Fibroblast of skin of left quadriceps (primary cell): ENCODE data around the gene DYNC1I2.
"Not testable (repeated sequence)": the region's sequence is repeated elsewhere in the genome, so short reads cannot be mapped to it uniquely, and the experiment has no call there.

Experiments used
- DNase-seq, 2 experiments: peaks; one replicate each; pipeline ENCODE4 v3.0.0-alpha.2; 2013; ENCODE audit warnings: low read depth in 2 of 2

Gene DYNC1I2

DNA sequence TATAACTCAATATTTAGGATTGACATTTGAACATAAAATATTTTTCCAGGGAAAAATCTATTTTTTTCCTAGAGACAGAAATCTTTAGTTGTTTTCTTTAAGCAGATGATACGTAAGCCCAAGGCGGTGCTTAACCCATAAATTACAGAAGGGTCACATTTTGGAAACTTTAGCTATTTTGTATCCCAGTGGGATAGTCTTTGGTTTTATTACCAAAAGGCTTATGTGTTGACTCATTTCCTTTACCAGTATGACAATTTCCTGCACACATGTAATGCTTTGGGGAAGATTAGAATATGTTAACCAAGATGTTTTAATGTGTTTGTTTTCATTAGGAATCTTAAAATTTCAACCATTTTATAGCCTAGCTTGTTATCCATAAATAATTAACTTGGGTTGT, 24.8 kb downstream of the DYNC1I2 start:
- DNase-seq: peak; percentile 87 to 88

DNA sequence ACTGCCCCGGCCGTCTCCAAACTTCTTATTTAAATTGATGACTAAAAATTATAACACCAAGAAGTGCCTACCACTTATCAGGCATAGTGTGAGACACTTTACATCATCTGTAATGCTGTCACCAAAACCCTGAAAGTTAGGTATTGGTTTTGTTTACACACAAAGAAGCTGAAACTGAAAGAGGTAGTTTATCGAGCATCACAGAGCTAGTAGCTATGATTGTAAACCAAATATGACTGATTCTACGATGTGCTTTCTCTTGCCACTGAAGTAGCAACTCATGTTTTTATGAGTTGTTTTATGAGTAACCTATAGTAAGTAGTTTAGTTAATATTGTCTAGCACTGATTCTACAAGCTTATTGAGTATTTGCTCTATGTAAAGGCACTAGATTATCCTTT, 31.5 kb downstream of the DYNC1I2 start:
- no peak for DNase-seq

DNA sequence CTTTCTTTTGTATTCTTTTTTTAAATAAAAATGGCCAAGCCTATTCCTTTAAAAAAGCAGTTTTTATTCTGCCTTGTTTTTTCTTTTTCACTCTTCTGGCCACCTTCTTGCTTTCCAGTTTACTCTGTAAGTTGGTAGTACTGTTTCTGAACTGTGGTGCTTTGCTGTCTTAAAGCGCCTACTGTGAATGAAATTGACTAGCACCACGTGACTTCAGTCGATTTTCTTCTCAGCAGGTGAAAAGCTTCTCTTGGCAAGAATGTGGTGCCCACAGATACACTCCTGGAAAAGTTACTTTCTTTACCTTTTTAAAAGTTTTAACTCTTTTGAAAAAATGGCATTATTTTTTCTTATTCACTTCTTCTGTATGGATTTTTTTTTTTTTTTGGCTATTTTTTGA, 32.4 kb downstream of the DYNC1I2 start:
- no peak for DNase-seq

DNA sequence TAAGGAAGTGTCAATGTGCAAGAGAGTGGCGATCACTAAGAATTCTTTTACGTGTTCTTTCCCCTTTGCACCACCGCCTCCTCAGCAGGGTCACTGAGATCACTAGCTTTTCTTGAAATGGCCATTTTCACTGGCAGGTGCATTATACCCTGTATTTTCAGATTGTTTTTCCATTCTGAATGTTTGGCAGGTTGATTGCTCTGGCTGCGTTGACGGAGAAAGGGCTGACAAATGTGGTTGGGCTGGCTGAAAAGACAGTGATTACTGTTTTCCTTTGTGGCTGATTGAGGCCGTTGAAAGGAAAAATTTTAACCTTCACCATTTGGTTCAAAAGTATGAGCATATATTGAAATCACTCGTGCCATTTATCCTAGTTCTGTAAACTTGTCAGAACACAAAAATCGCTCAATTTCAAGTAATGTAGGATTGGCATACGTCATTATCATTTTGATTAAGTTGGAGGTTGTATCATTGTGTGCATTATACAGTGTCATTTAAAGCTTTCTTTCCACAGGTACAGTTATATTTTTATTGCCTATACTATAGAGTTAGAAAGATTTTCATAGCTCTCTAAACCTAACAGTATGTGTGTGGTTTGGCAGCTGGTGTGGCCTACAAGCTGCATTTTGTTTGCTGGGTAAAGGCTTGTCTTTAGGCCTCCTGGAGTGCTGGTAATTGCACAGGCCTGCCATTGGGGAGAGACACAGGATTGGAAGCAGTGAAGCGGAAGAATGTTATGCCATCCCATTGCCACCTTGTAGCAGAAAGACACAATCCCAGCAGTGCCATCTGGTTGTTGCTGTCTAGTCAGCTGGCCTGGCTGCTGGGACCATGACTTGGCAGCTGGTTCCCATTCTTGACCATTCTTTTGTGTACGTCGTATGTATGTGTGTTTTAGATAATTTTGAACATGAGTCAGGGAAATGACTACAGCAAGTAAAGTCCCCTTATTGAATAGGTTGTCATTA, 36.7 kb downstream of the DYNC1I2 start:
- no peak for DNase-seq

DNA sequence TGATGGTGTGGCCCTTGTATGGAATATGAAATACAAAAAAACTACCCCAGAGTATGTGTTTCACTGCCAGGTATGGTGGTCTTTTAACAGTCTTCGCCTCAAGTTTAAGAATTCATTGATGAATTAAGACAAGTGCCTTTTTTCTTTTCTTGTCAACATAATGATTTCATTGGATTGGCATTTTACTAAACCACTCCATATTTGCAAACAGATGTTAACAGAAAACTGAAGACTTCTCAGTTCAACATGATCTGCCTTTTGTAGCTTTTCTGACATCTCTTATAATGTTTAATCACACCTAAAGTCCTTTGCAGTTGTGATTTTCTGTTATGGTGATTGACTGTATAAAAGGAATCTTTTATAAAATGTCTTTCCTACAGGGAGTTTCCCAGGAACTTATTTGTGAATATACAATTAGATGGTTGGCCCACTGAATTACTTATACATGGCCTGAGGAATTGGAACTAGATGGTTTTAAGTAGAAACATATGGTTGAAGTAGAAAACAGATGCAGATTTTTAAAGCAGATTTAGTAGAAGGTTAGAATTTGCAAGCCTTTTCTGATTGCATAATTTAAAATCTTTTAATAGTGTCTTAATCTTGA, 39.7 kb downstream of the DYNC1I2 start:
- DNase-seq: peak; percentile 53 to 56

DNA sequence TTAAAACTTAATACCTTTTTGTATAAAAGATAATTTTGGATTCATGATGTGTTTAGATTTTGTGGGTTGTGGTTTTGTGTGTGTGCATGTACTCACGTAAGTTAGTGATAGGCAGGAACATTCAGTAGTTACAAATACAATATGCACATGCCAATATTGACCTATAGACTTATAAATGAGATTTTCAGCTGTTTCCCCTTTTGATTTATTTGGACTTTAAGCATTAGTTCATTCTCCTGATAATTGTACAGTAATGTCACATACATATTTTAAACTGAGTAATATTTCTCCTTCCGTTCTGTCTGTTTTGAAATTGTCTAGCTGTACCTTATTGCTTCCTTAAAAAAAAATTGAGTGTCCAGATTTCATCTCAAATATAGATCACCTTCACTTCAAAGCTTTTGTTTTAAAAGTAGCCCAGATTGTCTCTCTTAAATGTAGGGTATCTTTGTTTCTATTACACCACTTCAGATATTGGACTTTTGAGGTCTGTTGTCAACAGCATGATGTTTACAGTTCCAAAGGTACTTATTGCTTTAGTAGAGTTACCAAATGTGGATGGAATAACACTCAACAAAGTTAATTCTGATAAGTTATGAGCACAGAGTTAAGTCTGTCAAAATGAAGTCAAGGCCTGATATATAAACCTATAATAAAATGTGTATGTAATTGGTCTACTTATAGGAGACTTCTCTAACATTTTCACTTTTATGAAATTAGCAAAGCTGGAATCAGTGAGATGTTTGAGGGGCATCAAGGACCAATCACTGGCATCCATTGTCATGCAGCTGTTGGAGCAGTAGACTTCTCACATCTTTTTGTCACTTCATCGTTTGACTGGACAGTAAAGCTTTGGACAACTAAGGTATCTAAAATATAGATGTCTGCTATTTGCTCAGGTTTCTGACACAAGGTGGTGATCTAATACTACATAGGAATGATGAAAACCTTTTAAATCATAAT, 42.0 kb downstream of the DYNC1I2 start:
- DNase-seq: no peak

DNA sequence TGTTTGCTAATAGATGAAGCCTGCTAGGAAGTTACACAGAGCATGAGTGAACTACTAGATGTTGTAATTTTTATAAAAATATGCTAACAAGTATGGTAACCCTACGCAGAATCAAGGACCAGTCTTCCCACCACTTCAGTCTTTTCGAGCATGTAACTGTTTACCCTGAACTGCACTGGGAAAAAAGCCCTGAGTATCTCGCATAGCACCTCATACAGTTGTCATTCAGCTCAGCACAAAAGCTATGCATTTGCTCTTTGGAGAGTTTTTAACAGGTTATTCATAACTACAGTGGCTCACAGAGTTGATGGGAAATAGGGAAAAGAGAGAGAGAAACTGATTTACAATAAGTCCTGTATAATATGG, 42.7 kb downstream of the DYNC1I2 start:
- no peak for DNase-seq

DNA sequence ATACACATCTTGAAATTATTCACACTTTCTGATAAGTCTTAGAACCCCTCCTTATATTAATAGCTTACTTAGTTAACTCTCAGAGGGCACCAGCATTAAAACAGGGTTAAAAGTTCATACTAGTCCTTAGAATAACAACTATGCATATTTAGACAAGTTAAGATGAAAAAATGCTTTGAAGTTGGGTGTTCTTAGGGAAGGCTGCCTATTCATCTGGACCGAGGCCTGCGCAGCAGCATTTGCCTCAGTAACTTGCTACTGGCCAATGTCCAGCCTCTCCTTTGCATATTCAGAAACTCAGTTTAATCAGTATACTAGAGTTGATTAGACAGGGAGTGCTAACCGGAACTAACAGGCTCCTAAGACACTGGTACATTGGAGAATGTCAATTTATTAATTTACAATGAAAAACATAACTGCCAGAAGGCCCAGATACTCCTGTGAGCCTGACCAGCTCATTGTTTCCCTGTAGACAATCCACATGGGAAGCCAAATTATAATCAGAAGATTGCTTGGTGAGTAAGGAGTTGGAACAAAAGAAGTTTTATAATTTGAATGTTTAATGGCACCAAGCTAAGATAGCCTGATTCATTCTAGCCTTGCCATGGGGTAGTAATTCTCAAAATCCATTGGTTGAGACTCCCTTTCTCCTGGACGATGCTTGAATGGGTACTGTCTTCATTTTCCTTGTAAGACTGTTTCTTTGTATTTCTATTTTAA, 48.9 kb downstream of the DYNC1I2 start:
- DNase-seq: no peak

DNA sequence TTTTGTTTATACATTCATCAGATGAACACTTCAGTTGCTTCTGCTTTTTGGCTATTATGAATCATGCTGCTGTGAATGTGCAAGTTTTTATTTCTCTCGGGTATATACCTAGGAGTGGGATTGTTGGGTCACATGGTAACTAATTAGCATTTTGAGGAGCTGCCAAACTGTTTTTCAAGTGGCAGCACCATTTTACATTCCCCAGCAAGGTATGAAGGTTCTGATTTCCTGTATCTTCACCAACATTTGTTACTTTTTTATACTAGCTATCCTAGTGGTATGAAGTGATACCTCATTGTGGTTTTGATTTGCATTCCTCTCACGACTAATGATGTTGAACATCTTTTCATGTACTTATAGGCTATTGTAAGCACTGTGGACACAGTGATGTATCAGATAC, 53.9 kb downstream of the DYNC1I2 start:
- peak in 1 of 2 experiments; percentile 13 for DNase-seq

DNA sequence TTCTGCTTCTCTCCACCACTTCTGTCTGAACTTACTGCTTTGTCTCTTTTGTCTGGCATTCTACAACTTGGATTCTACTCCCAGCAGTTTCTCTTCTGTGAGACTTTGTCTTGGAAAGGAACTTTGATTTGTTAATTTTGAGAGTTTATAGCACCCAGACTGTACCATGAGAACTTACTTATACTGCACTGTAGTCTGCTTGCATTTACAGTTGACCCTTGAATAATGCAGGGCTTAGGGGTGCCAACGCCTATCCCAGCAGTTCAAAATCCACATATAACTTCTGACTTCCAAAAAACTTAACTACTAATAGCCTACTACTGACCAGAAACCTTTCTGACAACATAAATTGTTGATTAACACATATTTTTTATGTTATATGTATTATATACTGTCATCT, 55.5 kb downstream of the DYNC1I2 start:
- DNase-seq: no peak

DNA sequence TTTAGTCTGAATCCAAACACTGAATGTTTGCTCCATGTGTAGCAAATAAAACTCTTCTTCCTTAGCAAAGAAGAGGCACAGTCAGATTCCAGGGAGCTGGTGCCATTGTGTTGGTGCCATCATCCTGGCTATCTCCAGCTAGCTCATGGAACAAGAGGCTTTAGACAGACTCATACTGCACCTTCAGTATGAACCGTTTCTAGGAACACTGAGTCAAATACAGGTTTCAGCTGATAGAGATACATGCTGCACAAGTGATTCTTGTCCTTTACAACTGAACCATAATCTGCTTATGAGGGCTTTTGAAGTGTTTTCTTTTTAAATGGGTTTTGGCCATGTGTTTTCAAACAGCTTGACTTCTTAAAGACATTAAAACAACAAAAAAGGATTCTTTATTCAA, 57.9 kb downstream of the DYNC1I2 start:
- DNase-seq: no peak

DNA sequence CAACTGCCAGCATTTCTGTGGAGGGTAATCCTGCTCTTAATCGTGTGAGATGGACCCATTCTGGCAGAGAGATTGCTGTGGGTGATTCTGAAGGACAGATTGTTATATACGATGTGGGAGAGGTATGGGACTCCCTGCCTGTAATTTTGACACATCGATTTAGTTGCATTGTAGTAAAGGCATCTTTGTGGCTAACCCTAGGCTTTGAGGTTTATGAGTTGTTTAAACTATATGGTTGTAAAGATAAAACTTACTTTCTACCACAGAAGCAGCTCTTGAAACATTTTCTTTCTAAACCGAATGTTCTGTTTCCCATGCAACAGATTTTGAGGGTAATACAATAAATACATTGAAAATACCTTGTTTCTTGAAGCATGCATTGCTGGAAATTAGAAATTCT, 58.5 kb downstream of the DYNC1I2 start:
- no peak for DNase-seq

DNA sequence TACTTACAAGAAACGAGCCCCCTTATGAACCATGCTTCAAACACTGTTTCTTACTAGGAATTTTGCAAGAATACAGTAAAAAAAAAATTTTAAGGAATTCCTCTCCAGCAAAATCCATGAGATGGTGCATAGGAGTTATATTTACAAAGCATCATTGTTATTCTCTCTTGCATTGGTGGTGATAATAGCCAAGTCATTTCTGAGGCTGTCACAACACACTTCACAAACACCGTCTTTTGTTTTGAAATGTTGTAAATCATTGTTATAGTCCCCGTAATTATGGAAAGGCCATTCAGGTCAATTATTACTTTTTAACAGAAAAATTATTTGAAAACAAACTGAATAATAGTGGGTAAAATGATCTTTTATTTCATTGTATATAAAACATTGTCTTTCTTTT, 60.1 kb downstream of the DYNC1I2 start:
- DNase-seq: no peak

DNA sequence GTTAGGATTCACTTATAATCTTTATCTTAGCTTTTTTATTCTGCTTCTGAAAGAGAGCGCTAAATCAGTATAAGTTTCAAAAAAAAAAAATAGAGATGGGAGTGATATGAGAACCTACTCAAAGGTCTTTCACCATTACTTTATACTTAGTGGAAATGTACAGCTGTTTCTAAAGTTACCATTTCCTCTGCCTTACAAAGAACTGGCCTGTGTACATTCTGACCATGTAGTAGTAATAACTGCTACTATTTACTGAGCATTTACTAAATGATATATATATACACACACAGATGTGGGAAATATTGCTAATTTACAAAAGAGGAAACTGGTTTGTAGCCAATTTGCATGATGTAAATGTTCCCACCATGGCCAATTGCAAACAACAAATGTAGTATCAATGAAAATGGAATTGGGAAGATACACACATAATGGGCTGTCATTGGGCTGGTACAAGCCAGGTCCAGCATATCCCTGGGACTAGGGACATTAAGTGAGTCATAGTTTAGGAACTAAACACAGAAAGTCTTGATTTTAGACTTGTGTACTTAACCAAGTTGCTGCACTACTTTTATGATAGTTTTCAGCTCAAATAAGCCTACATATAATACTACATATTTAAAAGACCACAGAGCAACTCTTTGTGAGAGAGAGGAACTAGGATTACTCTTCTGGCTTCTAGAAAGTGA, 67.1 kb downstream of the DYNC1I2 start:
- no peak for DNase-seq

DNA sequence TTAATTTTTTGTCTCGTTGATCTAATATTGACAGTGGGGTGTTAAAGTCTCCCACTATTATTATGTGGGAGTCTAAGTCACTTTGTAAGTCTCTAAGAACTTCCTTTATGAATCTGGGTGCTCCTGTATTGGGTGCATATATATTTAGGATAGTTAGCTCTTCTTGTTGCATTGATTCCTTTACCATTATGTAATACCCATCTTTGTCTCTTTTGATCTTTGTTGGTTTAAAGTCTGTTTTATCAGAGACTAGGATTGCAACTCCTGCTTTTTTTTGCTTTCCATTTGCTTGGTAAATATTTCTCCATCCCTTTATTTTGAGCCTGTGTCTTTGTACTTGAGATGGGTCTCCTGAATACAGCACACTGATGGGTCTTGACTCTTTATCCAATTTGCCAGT, 71.5 kb downstream of the DYNC1I2 start:
- DNase-seq: not testable (repeated sequence)

DNA sequence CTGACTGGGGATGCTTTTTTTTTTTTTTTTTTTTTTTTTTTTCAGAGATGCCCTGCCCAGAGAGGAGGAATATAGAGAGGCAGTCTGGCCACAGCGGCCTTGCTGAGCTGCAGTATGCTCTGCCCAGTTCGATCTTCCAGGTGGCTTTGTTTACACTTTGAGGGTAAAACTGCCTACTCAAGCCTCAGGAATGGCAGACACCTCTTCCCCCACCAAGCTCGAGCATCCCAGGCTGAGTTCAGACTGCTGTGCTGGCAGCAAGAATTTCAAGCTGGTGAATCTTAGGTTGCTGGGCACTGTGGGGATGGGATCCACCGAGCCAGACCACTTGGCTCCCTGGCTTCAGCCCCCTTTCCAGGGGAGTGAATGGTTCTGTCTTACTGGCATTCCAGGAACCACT, 73.9 kb downstream of the DYNC1I2 start:
- DNase-seq: not testable (repeated sequence)

DNA sequence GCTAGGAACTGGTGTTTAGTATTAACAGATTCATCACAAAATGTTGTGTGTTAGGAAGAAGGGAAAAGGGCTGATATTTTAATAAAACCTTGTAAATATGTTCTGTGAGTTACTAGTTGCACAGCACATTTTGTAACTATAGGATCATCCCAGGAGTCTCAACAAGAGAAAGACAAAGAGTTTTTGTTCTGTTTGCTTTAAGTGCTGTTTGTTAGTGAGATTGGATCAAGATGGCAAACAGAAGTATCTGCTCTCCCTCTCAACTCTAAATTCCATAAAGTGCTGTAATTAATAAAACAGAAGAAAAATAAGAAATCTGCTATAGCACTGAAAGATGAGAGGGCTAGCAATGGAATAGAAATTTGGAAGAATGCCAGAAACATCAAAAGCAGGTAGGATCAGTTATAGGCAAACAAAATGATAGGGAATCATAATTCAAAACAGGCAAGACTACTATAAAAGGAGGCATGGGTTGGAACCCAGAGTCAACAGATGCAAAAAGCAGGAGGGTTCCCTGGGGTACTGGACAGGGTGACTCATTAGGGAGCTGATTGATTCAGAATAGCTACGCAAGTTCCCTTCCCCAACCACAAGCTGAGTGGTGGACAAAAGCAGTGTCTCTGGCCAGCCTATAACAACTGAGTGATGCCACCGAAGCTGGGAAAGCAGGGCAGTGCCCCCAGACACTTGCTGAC, 75.8 kb downstream of the DYNC1I2 start:
- DNase-seq: peak; percentile 11 to 14

DNA sequence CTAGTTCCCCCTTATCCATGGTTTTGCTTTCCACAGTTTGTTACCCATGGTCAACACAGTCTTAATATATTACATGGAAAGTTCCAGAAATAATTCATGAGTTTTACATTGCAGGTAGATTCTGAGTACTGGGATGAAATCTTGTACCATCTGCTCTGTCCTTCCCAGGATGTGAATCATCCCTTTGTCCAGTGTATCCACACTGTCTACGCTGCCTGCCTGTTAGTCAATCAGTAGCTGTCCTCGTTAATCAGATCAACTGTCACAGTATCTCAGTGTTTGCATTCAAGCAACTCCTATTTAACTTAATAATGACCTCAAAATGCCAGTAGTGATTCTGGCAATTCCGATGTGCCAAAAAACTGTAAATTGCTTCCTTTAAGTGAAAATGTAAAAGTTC, 76.3 kb downstream of the DYNC1I2 start:
- no peak for DNase-seq

DNA sequence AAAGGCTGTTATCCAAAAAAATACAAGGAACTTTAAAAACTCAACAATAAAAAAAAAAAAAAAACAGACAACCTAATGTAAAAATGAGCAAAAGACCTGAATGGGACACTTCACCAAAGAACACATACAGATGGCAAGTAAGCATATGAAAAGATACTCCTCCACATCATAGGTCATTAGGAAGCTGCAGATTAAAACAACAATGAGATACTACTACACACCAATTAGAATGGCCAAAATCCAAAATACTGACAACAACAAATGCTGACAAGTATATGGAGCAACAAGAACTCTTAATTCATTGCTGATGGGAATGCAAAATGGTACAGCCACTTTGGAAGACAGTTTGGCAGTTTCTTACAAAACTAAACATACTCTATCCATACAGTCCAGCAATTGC, 84.2 kb downstream of the DYNC1I2 start:
- no peak for DNase-seq

DNA sequence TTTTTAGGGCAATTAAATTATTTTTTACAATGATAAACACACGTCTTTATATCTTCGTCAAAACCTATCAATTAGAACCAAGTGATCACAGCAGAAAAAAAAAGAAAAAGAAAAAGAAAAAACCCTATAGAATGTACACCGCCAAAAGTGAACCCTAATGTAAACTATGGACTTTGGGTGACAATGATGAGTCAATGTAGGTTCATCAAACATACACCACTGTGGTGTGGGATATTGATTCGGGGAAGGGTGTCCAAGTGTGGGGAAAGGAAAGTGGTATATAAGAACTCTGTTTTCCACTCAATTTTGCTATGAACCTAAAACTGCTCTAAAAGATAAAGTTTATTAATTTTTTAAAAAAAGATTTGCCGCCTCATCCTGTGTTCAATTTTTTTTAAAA, 85.1 kb downstream of the DYNC1I2 start:
- DNase-seq: no peak
